VCaP (cell line): ENCODE measurements around the gene LCE3D.

Source experiments
- H3K27ac ChIP-seq: fragments of 450-650 bp; 2 replicates; pipeline ENCODE4 v1.5.1; 2017
- CTCF ChIP-seq: fragments of 450-650 bp; conservative IDR thresholded peaks from 2 replicates; pipeline ENCODE4 v1.5.1; 2017; ENCODE audit warnings: mild to moderate bottlenecking, moderate library complexity

The LCE3D gene

GRCh38 chr1:152580433-152580832 lies at the start of gene LCE3D:
Gene LCE3D, minus strand, starts transcription at chr1:152580516. Its CDS starts 580 bp downstream, at chr1:152579936.
- TF ChIP-seq CTCF, result no peak
- no peak within 1 kb of the TSS for H3K27ac ChIP-seq

GRCh38 chr1:152626744-152627143 lies 46.4 kb upstream of the LCE3D start:
- no peak for TF ChIP-seq CTCF
- no peak overlapping the region for H3K27ac ChIP-seq

- H3K27ac ChIP-seq, result no peak overlapping the region
- TF ChIP-seq CTCF, result no peak; the same call in 1 of the 2 replicates
Observed at GRCh38 chr1:152623203-152623844, 43.0 kb upstream of the LCE3D start.

- no peak for TF ChIP-seq CTCF
- no peak within 1 kb of the TSS for H3K27ac ChIP-seq
Observed at GRCh38 chr1:152622803-152623202, 42.5 kb upstream of the LCE3D start, which contains the start of gene LCE3A. Gene LCE3A, minus strand, starts transcription at chr1:152623103. Its CDS starts 0 bp downstream, at chr1:152623103.

GRCh38 chr1:152621993-152622392 lies 41.7 kb upstream of the LCE3D start:
- no peak for TF ChIP-seq CTCF
- H3K27ac ChIP-seq, result no peak overlapping the region

- no peak within 1 kb of the TSS for H3K27ac ChIP-seq
- no peak for TF ChIP-seq CTCF
Observed at GRCh38 chr1:152613511-152613910, 33.2 kb upstream of the LCE3D start, which contains the start of gene LCE3B. Gene LCE3B, plus strand, starts transcription at chr1:152613811. Its CDS starts 0 bp downstream, at chr1:152613811.

- H3K27ac ChIP-seq, result no peak within 1 kb of the TSS
- TF ChIP-seq CTCF, result no peak
Observed at GRCh38 chr1:152599934-152600333, 19.6 kb upstream of the LCE3D start, which contains the start of gene LCE3C. Gene LCE3C, plus strand, starts transcription at chr1:152600234. Its CDS starts 498 bp downstream, at chr1:152600732.
